Stimulated activated CD4-positive, alpha-beta T cell treated with anti-CD3 and anti-CD28 coated beads, Interleukin-2, amount 100 ng/mL, for 4 hours (primary cell): ENCODE data around the gene ACAP1.

Source experiments
- DNase-seq: peaks from one replicate; pipeline ENCODE4 v3.0.0-alpha.2; 2020; ENCODE audit warnings: low read depth

ACAP1 gene

DNA sequence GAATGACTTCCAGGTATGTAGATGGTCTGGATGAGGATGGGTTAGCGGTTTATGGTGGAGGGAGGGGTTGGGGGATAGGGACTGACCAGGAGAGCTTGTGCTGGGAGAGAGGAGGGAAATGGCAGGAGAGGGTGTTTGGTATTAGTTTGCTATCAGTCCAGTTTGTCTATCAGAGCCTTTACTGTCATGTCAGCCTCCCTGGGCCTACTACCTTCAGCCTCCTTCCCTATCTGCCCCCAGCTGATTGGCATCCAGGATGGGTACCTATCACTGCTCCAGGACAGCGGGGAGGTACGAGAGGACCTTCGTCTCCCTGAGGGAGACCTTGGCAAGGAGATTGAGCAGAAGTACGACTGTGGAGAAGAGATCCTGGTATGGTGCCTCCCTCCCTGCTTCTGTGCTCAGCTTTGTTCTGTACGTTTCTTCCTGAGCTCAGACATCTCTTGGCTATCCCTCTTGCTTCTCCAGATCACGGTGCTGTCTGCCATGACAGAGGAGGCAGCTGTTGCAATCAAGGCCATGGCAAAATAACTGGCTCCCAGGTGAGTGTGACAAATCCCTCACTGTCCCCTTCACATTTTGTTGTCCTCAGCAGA is 25.1 kb upstream of the ACAP1 start:
- no peak for DNase-seq

DNA sequence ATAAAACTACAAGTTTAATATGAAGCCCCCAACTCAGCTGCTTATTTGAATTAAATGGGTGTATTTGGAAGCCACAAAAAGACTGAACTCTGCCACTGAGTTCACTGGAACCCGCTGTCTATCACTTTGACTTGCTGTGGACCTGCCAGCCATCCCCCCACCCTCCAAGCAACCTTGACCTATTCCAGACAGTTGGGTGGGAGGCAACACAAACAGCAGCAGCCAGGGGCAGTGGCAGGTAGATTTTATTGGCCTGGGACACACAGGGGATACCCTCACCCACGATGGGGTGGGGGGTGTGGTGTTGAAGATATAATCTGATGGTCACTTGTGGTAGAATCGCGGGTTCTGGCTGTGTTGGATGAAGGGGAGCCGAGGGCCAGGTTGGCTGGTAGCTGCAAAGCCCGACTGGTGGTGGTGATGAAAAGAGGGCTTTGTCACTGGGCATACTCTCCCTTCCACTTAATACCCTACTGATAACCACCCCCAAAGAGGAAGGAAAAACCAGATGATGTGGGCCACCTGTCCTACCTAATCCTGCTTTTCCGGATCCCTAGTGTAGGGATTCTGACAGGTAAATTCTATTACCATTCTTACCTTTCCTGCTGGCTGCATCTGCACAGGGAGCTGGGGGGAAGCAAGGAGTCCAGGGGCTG is 23.8 kb upstream of the ACAP1 start:
- DNase-seq = no peak

DNA sequence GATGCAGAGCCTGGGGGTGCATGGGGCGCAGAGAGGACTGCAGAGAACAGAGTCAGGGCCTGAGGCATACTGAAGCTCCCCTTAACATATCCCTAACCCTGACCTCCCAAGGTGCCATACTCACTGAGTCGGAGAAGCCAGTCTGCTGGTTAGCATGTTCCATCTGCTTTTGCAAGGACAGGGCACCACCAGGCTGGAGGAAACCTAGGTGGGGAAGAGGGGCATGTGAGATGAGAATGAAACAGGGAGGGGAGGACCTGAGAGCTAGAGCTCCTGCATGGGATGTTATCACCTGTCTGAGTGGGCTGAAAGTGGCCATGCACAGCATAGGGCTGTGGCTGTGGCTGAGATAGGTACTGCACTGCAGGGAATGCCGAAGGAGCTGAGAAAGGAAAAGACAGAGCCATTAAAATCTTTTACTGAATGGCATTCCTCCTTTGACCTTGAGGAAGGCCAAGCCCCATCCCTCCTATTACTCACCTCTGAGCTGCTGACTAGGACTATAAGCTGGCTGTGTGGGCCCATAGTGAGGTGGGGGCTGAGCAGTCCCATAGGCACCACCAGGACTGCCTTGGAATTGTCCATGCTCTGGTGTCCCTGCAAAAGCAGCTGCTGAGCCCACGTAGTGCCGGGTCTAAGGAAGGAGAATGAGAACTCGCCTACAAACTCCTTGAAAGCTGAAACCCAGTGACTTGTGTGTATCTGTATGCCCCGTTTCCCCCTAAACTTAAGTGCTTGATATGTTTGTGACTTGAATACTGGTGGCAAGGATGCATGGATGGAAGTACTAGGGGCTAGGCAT is 23.0 kb upstream of the ACAP1 start:
- DNase-seq = no peak

DNA sequence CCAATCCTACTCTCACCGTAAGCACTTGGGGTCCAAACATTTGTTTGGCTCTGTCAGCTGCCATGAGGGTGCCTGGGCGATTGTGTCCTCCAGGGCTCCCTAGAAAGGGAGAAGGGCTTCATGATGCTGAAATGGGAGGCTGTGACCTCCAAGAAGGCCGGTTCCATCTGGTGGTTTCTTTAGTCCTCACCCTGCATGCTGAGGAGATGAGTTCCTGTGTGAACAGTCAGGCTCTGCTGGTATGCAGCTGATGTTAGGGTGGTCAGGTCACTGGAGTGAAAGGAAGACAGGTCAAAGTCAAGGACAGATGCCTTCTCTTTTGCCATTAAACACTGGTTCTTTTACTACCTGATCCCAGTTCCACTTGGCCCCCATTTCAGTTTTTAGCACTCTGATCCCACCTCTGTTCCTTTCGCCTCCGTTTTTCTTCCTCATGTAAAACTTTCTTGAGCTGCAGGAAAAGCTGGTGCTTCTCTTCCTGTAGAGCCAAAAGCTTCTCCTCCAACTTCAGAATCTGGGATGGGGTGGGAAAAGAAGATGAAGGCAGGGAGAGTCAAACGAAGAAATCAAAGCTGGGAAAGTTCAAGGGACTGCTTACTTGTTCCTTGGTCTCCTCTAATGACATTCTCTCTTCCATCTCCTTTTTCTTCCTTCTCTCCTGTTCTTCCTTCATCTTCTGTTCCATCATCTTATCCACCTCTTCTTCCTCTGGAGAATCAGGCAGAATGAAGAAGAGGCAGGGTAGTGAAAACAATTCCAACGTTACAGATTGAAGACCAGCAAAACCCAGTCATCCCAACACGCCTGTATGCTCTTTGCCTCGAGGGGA is 22.2 kb upstream of the ACAP1 start:
- DNase-seq = no peak

DNA sequence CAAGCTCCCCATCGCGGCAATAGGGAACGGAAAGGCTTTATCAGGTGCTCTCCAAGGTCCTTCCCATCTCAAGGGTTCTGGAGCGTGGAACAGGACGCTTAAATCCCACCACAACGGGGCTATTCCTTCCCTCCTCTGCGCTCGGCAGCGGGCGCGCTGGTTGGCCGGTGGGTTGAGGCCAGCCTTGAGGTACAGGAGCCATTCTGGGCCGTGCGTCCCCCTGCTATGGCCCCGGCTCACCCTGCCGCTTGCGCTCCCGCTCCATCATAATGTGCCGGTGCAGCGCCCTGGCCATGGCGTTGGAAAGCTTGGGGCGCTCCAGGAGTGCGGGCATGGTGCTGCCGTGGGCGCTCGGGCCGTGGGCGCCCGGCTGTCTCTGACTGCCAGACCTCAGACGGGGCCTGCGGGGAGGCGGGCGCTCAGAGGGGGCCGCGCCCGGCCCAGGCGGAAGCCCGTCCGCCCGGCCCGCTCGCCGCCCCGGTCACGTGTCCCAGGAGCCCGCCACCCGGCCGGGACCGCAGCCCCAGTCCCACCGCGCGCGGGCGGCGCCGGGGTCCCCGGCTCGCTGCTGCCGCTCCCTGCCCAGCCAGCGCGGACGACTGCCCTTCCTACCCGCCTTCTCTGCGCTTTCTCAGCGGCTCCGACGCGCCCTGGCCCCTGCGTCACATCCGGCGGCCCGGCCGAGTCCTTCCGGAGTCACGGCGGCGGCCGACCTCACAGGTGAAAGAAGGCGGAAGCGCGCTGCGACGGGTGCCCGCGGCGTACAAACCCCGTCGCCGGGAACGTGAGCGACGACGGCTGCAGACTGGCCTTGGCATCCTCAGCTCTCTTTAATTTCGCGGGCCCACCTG is 21.4 kb upstream of the ACAP1 start, which contains the start of gene GPS2:
GPS2 (minus strand) TSS at position 642 of the 851 bp plus-strand sequence; CDS start at position 334, 308 bp downstream.
- peak; percentile 89 for DNase-seq

DNA sequence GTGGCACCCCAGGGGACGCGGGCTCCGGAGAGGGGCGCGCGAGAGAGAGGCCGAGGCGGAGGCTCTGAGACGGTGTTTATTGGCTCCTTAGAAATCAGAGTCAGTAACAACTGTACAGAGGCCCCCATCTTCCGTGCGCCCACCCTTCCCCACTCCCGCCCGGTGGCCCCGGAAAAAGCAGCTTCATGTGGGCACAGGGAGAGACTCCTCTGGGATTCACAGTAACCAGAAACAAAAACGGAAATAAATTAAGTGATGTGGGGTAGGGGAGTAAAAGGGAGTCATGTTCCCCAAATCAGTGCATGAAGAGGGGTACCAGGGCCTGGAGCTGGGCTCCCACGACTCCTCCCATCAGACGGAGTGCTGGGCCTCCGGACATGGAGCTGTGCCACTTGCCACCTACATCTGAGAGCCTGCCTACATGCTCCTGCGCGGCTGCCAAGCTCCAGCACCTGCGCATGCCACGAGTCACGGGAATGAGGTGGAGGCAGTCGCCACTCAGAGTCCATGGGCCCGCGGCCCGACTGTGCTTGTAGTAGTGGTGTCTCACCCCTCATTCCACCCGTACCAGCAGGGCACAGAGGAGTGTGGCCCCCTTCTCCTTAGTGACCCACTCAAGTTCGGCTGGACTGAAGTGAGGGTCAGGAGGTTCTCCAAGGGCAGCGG is 20.6 kb upstream of the ACAP1 start:
- DNase-seq = no peak

DNA sequence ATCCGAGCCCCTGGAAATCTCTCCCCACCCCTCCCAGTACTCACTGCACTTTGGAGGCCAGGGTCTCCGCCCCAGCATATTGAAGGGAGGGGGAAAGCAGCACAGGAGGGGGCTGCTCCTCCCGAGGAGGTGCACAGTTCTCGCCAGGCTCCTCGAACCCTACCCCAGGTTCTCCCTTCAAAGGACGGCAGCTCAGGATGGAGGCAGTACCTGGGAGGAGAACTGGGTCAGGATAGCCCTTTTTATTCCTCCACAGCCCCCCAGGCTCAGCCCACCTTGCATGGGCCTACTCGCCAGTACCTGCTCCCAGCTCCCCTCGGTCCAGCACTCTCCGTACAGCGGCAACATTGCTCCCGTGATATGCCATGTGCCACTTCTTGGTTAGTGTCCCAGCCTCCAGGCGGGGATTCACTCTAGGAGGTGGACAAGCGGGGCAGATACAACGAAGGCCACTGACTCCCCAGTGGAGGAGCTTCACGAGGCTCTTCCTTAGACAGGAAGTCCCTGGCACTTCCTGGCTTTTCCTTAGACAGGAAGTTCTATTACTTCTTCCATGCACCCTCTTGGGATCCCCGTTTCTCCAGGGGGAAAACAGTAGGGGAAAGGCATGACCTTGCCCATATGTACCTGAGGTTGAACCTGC is 19.0 kb upstream of the ACAP1 start:
- DNase-seq = no peak

DNA sequence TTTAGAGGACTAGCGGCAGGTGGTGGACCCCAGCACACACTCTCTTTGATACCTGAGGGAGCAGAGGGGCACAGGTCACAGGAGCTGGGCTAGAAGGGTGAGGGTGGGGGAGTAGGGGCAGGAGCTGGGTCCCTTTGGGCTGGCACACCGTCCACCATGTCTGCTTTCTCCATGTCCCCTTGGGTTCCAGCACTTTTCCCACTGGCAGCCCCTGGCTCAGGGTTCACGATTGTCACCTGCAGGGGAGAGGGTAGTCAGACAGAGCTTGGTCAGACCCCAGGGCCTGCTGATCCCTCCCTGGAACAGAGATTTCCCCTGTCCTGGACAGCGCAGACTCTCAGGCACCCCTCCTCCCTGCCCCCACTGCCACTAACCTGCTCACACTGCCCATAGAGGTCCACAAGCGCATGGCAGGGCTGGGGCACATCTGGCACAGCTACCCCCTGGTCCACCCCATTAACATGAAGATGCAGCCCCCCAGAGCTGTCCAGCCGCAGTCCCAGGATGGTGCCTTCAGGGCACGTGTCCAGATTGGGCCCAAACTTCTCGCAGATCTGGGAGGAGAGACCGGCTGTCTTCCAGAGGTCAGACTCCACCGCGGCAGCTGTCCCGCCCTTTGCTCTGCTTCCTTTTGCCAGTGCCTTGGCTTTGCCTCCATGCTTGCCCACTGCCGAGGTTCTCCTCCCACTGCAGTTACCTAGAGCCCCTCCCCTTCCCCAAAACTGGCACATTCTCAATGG is 18.0 kb upstream of the ACAP1 start:
- DNase-seq = no peak

DNA sequence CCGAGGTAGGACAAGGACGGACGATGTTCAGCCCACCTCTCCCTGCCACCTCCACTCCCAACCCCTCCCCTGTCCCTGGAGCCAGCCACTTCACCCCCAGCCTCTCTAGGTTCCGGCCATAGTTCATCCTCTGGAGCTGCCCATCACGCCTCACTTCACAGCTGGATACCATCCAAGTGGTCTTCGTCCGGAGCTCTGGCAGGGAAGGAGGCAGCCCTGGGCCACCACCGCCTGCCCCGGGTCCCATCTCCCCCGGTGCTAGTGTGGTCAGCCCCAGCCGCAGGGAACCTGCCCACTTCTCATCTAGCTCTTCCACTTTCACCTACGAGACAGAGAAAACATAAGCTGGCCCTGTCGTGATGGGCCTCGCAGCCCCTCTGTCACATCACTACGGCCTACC is 14.9 kb upstream of the ACAP1 start:
- DNase-seq = no peak

DNA sequence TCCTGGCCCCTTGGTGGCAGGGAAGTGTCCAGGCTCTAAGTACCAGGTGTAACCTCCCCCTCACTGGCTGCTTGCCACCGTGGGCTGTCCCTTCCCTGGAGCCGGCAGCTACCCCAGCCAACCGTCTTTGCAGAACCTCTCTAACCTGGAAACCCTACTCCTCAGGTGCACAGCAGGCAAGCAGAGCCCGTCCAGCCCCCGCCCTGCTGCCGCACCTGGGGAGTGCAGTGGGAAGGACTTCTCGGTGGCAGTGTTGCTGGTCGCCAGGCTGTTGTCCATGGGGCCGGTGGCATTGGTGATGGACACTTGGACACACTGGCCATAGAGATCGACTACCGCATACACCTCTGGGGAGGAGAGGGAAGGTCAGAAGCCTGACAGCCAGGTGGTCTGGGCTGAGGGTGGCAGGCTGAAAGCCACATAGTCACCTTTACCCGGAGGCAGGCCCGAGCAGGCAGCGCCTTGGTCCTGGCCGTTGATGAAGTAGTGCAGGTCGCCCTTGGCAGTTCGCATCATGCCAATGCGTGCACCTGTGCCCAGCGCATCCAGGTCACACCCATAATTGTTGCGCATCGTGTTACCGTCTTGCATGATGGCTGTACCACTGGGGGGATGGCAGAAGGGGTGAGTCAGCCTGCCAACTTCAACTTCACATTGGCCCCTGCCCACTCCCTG is 13.7 kb upstream of the ACAP1 start:
- no peak for DNase-seq

DNA sequence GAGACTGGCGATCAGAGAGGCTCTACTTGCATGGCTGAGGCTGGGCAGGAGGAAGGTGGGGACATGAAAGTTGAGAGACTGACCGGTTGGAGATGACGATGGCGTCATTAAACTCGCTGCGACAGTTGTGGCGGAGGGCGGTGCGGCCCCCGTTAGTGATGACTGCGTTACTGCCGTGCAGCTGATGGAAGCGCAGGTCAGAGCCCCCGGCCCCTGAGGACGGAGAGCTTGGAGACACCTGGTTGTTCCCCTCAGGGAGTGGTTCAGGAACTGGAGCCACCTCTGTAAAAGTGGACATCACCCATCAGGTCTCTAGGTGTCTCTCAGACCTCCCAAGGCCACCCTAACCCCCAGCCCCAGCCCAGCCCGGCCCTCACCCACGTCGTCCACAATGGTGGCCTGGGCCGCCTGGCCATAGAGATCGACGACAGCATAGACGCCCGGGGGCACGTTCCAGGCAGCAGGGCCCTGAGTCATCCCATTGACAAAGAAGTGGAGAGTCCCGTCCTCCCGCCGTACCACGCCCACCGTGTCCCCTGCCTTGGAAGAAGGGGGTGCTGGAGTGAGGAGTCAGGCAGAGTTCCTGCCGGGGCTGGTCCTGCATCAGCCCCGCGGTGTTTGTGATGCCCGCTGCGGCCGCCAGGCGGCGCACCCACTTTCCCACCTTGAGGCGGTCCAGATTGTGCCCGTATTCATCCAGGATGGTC is 12.4 kb upstream of the ACAP1 start:
- DNase-seq = peak; percentile 50

DNA sequence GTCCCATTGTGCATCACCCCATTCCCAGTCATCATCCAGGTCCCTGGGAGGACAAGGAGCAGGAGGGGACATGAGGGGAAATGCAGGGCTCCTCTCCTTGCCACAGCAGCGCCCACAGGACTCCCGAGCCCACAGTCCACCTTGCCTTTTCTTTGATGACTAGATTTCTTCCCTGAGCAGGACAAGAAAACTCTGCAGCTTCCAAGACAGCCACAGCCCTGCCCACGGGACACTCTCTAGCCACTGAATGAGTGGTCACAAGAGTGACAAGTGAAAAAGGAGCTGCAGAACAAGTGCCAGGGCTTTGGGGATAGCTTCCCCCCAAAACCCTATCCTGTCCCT is 11.9 kb upstream of the ACAP1 start:
- no peak for DNase-seq

DNA sequence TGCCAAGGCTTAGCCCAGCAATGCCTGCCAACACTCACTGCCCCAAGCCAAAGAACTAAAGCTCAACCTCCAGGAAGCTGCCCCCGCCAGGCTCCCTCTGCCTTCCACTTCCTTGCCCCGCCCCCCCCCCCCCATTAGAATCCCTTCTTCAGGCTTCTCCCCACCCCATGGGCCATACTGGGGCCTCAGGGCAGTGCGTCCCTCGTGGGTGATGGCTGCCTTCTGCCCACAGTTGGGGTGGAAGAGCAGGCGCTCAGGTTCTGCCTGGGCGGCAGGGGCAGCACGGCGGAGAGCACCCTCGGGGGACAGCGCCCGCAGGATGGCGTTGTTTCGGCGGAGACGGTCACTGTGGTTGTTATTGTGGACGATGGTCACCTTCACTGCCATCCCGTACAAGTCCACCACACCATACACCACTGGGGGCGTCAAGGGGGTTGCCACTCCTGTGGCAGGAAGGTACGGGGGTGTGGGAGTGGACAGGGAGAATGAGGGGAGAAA is 11.2 kb upstream of the ACAP1 start:
- DNase-seq = no peak

DNA sequence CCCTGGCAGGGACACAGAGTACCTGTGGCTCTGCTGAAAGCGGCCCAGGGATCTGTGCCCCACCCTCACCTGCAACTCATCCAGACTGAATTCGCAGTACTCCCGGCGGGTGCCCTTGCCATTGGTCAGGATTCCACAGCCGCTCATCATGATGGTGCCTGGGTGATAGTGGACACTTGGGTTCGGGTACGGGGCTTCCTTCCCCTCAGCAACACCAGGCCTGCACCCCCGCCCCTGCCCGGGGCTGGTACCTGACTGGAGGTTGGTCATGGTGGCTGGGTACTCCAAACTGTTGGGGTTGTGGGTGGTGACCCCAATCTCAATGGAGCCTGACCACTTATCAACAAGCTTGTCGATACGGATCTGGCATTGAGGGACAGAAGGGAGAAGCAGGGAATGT is 10.1 kb upstream of the ACAP1 start:
- no peak for DNase-seq

DNA sequence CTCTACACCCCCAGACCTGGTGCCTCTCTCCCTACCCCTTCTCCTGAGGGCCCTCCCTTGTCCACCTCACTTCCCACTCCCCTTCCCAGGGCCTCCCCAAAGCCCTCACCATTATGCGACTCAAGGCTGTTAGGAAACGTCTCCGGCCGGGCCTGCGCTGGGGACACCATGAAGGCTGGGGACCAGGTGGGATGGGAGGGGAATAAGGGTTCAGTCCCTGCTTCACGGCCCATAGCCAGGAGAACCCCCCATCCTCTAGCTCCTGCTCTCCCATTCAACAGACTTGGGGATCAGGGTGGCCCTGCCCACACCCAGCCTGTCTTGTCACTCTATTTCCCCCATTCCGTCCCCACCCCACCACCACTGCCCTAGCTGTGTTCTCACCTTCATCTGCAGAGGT is 9.3 kb upstream of the ACAP1 start:
- no peak for DNase-seq

DNA sequence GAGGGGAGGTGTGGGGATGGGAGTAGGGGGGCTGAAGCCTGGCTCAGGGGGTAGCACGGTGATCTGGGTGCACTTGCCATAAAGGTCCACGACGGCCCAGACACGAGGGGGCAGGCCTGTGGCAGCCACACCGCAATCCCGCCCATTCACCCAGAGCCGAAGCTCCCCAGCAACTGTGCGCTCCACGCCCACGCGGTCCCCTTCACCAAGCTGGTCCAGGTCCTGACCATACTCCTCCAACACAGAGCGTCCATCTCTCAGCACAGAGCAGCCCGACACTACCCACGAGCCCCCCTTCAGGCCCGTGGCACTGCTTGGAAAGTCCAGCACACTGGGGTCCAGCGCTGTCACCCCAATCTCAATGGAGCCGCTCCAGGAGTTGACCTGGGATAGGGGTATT is 8.8 kb upstream of the ACAP1 start:
- DNase-seq = no peak

DNA sequence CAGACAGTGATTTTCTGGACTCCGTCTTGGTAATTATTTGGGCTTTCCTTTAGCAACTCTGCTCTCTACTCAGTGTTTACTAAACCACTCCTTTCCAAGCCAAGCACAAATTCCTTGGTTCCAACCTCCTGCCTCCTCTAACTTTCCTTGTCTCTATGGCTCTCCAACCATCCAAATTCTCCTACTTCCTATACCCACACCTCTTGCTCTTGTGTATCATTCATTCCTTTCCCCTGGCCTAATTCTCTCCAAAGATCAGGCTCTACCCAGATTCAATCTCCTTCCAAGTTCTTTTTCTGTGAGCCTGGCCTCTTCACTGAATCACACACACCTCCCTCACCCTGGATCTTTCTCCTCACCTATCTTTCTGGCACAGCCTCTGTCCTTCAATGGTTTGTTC is 8.3 kb upstream of the ACAP1 start:
- DNase-seq = no peak

DNA sequence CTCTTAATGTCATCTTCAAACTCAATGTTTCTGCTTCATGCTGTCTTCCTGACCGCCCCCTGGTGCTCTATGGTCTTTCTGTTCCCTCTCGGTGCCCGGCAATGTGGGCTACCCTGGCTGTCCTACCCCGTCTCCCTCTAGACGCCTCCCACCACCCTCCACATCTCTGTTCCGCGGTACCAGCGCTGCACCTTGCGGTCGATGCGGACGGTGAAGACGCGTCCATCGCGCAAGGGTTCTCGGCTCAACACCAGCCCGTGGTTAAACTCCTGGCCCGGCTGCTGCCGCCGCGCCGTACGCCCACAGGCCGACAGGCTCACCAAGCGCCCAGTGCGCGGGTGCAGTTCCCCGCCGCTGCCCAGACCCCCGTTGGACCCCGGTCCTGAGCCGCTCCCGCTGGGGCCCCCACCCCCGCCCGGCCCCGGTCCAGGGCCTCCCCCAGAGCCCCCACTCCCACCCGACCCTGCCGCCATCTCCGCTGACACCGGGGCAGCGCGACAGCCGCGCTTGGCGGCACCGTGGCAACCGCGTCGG is 7.4 kb upstream of the ACAP1 start, which contains the start of gene NEURL4:
NEURL4 (minus strand) TSS at position 496 of the 534 bp plus-strand sequence; CDS start at position 473, 23 bp downstream.
- DNase-seq = no peak
